ENCODE measurements around the gene OLA1.

Gene OLA1

GRCh38 chr2:174067815-174068214, 180.5 kb downstream of the OLA1 start:
- no peak for FAIRE-seq
- DNase-seq (ENCODE audit: low spot score): no peak

GRCh38 chr2:174066871-174067270, 181.5 kb downstream of the OLA1 start:
- DNase-seq (ENCODE audit: low spot score) (no peak), FAIRE-seq (no peak)

- DNase-seq (ENCODE audit: low spot score): no peak
- FAIRE-seq: no peak
Measured at GRCh38 chr2:174063492-174064092, 184.7 kb downstream of the OLA1 start.

- no peak for FAIRE-seq
Measured at GRCh38 chr2:174062934-174063333, 185.4 kb downstream of the OLA1 start.

GRCh38 chr2:174059884-174060244, 188.5 kb downstream of the OLA1 start:
- DNase-seq (ENCODE audit: low spot score): no peak
- FAIRE-seq: no peak

More at GRCh38 chr2:174062934-174063333, 185.4 kb downstream of the OLA1 start:
- DNase-seq (ENCODE audit: low spot score): no peak

- FAIRE-seq (no peak), DNase-seq (ENCODE audit: low spot score) (no peak)
Measured at GRCh38 chr2:174059178-174059883, 189.0 kb downstream of the OLA1 start.

- no peak for DNase-seq (ENCODE audit: low spot score)
- no peak for FAIRE-seq
Measured at GRCh38 chr2:174058456-174058855, 189.9 kb downstream of the OLA1 start.

GRCh38 chr2:174058026-174058425, 190.3 kb downstream of the OLA1 start:
- no peak for FAIRE-seq

GRCh38 chr2:174054926-174055325, 193.4 kb downstream of the OLA1 start:
- no peak for DNase-seq (ENCODE audit: low spot score)
- FAIRE-seq: no peak

More at GRCh38 chr2:174058026-174058425, 190.3 kb downstream of the OLA1 start:
- no peak for DNase-seq (ENCODE audit: low spot score)

GRCh38 chr2:174053355-174054151, 194.8 kb downstream of the OLA1 start:
- no peak for DNase-seq (ENCODE audit: low spot score)
- no peak for FAIRE-seq

- FAIRE-seq (no peak), DNase-seq (ENCODE audit: low spot score) (no peak)
Measured at GRCh38 chr2:174052584-174052976, 195.8 kb downstream of the OLA1 start.

GRCh38 chr2:174051741-174052583, 196.4 kb downstream of the OLA1 start:
- FAIRE-seq (no peak), DNase-seq (ENCODE audit: low spot score) (peak; percentile 81)

- FAIRE-seq: no peak
Measured at GRCh38 chr2:174051068-174051467, 197.3 kb downstream of the OLA1 start.

GRCh38 chr2:174049895-174050294, 198.4 kb downstream of the OLA1 start:
- no peak for FAIRE-seq
- DNase-seq (ENCODE audit: low spot score): no peak

More at GRCh38 chr2:174051068-174051467, 197.3 kb downstream of the OLA1 start:
- DNase-seq (ENCODE audit: low spot score): no peak

GRCh38 chr2:174048243-174048642, 200.1 kb downstream of the OLA1 start:
- FAIRE-seq (no peak), DNase-seq (ENCODE audit: low spot score) (no peak)

- DNase-seq (ENCODE audit: low spot score): no peak
- no peak for FAIRE-seq
Measured at GRCh38 chr2:174047746-174048145, 200.6 kb downstream of the OLA1 start.

- DNase-seq (ENCODE audit: low spot score) (no peak), FAIRE-seq (no peak)
Measured at GRCh38 chr2:174046172-174046571, 202.2 kb downstream of the OLA1 start.

- DNase-seq (ENCODE audit: low spot score) (no peak), FAIRE-seq (no peak)
Measured at GRCh38 chr2:174044556-174044955, 203.8 kb downstream of the OLA1 start.

GRCh38 chr2:174040417-174040701, 208.0 kb downstream of the OLA1 start:
- FAIRE-seq (no peak), DNase-seq (ENCODE audit: low spot score) (no peak)

GRCh38 chr2:174039551-174040416, 208.5 kb downstream of the OLA1 start:
- FAIRE-seq: no peak
- DNase-seq (ENCODE audit: low spot score): peak; percentile 84

- DNase-seq (ENCODE audit: low spot score) (no peak), FAIRE-seq (no peak)
Measured at GRCh38 chr2:174038462-174038861, 209.9 kb downstream of the OLA1 start.

Measured in urothelium cell line (cell line).